ENCODE data around the gene MRPL58.

GRCh38 chr17:75005291-75005690 lies 7.2 kb upstream of the MRPL58 start:
- TF ChIP-seq, protein P1, sequence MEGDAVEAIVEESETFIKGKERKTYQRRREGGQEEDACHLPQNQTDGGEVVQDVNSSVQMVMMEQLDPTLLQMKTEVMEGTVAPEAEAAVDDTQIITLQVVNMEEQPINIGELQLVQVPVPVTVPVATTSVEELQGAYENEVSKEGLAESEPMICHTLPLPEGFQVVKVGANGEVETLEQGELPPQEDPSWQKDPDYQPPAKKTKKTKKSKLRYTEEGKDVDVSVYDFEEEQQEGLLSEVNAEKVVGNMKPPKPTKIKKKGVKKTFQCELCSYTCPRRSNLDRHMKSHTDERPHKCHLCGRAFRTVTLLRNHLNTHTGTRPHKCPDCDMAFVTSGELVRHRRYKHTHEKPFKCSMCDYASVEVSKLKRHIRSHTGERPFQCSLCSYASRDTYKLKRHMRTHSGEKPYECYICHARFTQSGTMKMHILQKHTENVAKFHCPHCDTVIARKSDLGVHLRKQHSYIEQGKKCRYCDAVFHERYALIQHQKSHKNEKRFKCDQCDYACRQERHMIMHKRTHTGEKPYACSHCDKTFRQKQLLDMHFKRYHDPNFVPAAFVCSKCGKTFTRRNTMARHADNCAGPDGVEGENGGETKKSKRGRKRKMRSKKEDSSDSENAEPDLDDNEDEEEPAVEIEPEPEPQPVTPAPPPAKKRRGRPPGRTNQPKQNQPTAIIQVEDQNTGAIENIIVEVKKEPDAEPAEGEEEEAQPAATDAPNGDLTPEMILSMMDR (IDR thresholded peaks at IDR 0.05): no peak
- no peak for TF ChIP-seq POLR2A (IDR thresholded peaks at IDR 0.05)
- no peak for TF ChIP-seq POLR2AphosphoS5 (IDR thresholded peaks at IDR 0.05)

Measured in breast epithelium (tissue), 3 donors.